22Rv1 (cell line): Measurements from ENCODE around the gene B9D1.

Experiments
- H3K27ac ChIP-seq: fragments of 450-650 bp; 2 replicates; pipeline ENCODE4 v1.5.1; 2017
- CTCF ChIP-seq: fragments of 450-650 bp; IDR thresholded peaks from 2 replicates; pipeline ENCODE4 v1.5.1; 2017; ENCODE audit warnings: mild to moderate bottlenecking
- ZFX ChIP-seq: fragments of 450-650 bp; IDR thresholded peaks from 2 replicates; pipeline ENCODE4 v1.6.1; 2017; ENCODE audit warnings: antibody characterized with exemption, borderline replicate concordance

Gene B9D1

GRCh38 chr17:19329136-19329535, 33.4 kb downstream of the B9D1 start:
- TF ChIP-seq CTCF (no peak), ZFX (no peak)
- no peak overlapping the region for H3K27ac ChIP-seq

GRCh38 chr17:19328441-19329061, 34.0 kb downstream of the B9D1 start:
- no peak for TF ChIP-seq ZFX
- no peak for TF ChIP-seq CTCF
- no peak overlapping the region for H3K27ac ChIP-seq

DNA sequence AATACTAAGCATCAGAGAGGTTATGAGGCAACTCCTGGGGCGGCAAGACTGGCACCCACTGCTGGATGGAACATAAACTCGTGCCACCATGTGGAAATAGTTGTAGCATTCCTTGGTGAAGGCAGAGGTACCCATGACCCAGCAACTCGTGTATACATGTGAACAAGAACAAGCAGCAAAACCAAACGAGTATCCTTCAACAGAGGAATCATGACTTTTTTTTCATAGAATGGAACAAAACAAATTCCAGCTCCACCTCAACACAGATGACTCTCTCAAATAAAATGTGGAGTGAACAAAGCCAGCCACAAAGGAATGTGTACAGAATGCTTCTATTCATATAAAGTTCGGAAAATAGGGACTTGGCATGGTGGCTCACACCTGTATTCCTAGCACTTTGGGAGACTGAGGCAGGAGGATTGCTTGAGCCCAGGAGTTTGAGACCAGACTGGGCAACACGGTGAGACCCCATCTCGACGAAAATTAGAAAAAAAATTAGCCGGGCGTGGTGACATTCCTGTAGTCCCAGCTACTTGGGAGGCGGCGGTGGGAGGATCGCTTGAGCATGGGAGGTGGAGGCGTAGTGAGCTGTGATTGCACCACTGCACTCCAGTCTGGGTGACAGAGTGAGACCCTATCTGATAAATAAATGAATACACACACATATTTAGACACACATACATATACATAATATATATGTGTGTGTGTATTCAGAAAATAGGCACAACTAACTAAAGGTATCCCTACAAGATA, 35.3 kb downstream of the B9D1 start:
- no peak for TF ChIP-seq CTCF
- TF ChIP-seq ZFX, result no peak
- H3K27ac ChIP-seq, result no peak overlapping the region

DNA sequence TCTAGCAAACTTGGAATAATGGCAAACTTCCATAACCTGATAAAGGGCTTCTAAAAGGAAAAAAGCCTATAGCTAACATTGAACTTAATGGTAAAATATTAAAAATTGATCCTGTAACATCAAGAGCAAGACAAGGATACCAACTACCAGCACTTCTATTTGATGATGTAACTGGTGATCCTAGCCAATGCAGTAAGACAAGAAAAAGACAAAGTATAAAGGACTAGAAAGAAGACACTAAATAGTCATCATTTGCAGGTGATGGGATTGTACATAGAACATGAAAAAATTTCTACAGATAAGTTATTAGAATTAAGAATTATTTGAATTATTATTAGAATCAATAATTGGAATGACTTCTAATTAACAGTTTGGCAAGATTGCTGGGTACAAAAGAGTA, 37.0 kb downstream of the B9D1 start:
- H3K27ac ChIP-seq, result no peak overlapping the region
- TF ChIP-seq CTCF (no peak), ZFX (no peak)

DNA sequence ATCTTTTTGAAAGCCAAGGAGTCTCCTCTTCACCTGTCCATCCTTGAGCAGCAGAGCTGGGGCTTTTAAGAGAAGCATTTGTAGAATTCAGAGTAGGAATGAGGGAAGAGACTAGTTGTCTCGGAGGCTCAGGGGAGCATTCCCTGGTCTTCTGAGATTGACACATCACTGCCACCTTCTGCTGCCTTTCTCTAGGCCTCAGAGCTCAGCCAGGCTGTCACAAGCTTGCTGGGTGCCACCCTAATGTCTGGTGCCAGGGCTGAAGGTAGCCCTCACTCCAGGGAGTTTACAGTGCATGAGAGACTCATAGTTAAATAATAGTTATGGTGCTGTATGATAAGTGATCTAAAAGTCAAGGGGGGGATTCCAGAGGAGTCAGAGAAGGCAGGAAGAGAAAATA, 39.7 kb downstream of the B9D1 start:
- TF ChIP-seq ZFX (no peak), CTCF (no peak)
- no peak overlapping the region for H3K27ac ChIP-seq

DNA sequence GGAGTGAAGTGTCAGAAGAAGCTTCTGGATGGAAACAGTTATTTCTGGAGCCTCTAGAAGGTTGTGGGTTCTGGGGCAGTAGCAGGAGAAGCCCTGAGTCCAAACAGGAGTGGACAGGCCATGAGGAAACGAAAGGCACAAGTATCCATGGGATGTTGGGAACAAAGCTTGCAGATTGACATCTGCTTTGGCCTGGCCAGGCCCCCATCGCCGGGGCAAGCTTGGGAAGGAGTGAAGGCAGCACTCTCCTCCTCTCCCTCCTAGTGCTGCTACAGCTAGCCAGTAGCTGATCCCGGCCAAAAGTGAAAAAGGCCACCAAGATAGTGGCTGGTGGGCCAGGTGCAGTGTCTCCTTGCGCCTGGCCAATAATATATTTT, 40.4 kb downstream of the B9D1 start:
- no peak for TF ChIP-seq CTCF
- TF ChIP-seq ZFX, result no peak
- H3K27ac ChIP-seq, result no peak overlapping the region

- H3K27ac ChIP-seq, result no peak overlapping the region
- TF ChIP-seq CTCF, result 0 out of 2 replicates have a peak, but pooled peaks have one; percentile 14
- no peak for TF ChIP-seq ZFX
Measured at GRCh38 chr17:19321481-19322128, 40.9 kb downstream of the B9D1 start.
